GM12891 (cell line): ENCODE results near the gene PPM1E. TPM values are rescaled to one million over a fixed set of nuclear protein-coding genes. Genes with fewer than 3 reads are reported as not detected.

Source experiments
- DNase-seq: peaks from one replicate; pipeline ENCODE4 v3.0.0; 2011; ENCODE audit warnings: low spot score; ENCODE audit not compliant: insufficient read length
- FAIRE-seq: peaks from 2 replicates; lab custom pipeline; 2011; peaks lifted over from hg19 to GRCh38; lab: Jason Lieb, UNC
- PAX5 ChIP-seq: IDR thresholded peaks from 2 replicates; pipeline ENCODE4 v1.6.1; 2011; ENCODE audit warnings: low read length, moderate library complexity, mild to moderate bottlenecking; ENCODE audit not compliant: insufficient read depth, severe bottlenecking
- POLR2A ChIP-seq: IDR thresholded peaks from 2 replicates; pipeline ENCODE4 v1.6.1; 2011; ENCODE audit warnings: low read depth, low read length, control low read depth
- POLR2AphosphoS5 ChIP-seq: IDR thresholded peaks from 2 replicates; pipeline ENCODE4 v1.6.1; 2011; ENCODE audit warnings: low read depth, low read length, control low read depth
- POU2F2 ChIP-seq: IDR thresholded peaks from 2 replicates; pipeline ENCODE4 v1.6.1; 2011; ENCODE audit warnings: low read depth, mild to moderate bottlenecking, control low read depth, low read length, moderate library complexity
- SPI1 ChIP-seq: IDR thresholded peaks from 2 replicates; pipeline ENCODE4 v1.6.1; 2011; ENCODE audit warnings: low read depth, low read length, control low read depth
- TAF1 ChIP-seq: IDR thresholded peaks from 2 replicates; pipeline ENCODE4 v1.6.1; 2011; ENCODE audit warnings: low read depth, low read length, control low read depth
- polyA plus RNA-seq: library from polyadenylated mRNA; unstranded; fragments of >200 nt; gene quantifications from one replicate; pipeline ENCODE4 v1.2.1, GENCODE V29; 2012; ENCODE audit warnings: low read depth, missing spikeins, inconsistent platforms; ENCODE audit not compliant: missing spikeins

PPM1E gene
- polyA plus RNA-seq, result 0.06 TPM

GRCh38 chr17:58755577-58756245 is at the start of gene PPM1E:
Gene PPM1E (plus strand): TSS chr17:58755854.
- no peak for TF ChIP-seq POLR2A
- TF ChIP-seq POLR2AphosphoS5, result no peak
- no peak for TF ChIP-seq SPI1
- TF ChIP-seq PAX5, result no peak
- TF ChIP-seq POU2F2, result no peak
- TF ChIP-seq TAF1, result no peak
- DNase-seq (peak; percentile 78), FAIRE-seq (peak; percentile 93)

GRCh38 chr17:58706351-58707140 is 49.1 kb upstream of the PPM1E start:
- peak; percentile 51 for FAIRE-seq
- TF ChIP-seq TAF1 (no peak), SPI1 (peak; percentile 68)

GRCh38 chr17:58710948-58711552 is 44.6 kb upstream of the PPM1E start:
- FAIRE-seq (no peak), DNase-seq (no peak)
- TF ChIP-seq SPI1 (no peak), PAX5 (no peak), POU2F2 (no peak), TAF1 (no peak), POLR2A (no peak), POLR2AphosphoS5 (no peak)

More at GRCh38 chr17:58706351-58707140, 49.1 kb upstream of the PPM1E start:
- DNase-seq, result no peak

- DNase-seq (no peak), FAIRE-seq (no peak)
- TF ChIP-seq POU2F2 (no peak), PAX5 (no peak), POLR2A (no peak), SPI1 (no peak), TAF1 (no peak), POLR2AphosphoS5 (no peak)
Measured at GRCh38 chr17:58722274-58722673, 33.4 kb upstream of the PPM1E start.

- peak; percentile 43 for FAIRE-seq
- no peak for DNase-seq
- TF ChIP-seq PAX5 (no peak), POLR2AphosphoS5 (no peak), POU2F2 (no peak), POLR2A (no peak), SPI1 (no peak), TAF1 (no peak)
Measured at GRCh38 chr17:58722696-58723095, 33.0 kb upstream of the PPM1E start.

GRCh38 chr17:58728798-58729197 is 26.9 kb upstream of the PPM1E start:
- FAIRE-seq, result peak; percentile 5

GRCh38 chr17:58730937-58731336 is 24.7 kb upstream of the PPM1E start:
- TF ChIP-seq POLR2AphosphoS5 (no peak), TAF1 (no peak), POLR2A (no peak), POU2F2 (no peak), SPI1 (no peak), PAX5 (no peak)
- no peak for DNase-seq
- FAIRE-seq, result no peak

More at GRCh38 chr17:58728798-58729197, 26.9 kb upstream of the PPM1E start:
- DNase-seq, result no peak
- TF ChIP-seq TAF1 (no peak), POLR2A (no peak), PAX5 (no peak), POLR2AphosphoS5 (no peak), POU2F2 (no peak), SPI1 (no peak)

- FAIRE-seq (no peak), DNase-seq (no peak)
- TF ChIP-seq POLR2A, result no peak
- TF ChIP-seq SPI1, result no peak
- TF ChIP-seq POLR2AphosphoS5, result no peak
- TF ChIP-seq TAF1, result no peak
- no peak for TF ChIP-seq POU2F2
- no peak for TF ChIP-seq PAX5
Measured at GRCh38 chr17:58734040-58734439, 21.6 kb upstream of the PPM1E start.

GRCh38 chr17:58734811-58735210 is 20.8 kb upstream of the PPM1E start:
- DNase-seq (no peak), FAIRE-seq (no peak)
- no peak for TF ChIP-seq POLR2A
- TF ChIP-seq POLR2AphosphoS5, result no peak
- TF ChIP-seq PAX5, result no peak
- TF ChIP-seq SPI1, result no peak
- TF ChIP-seq POU2F2, result no peak
- no peak for TF ChIP-seq TAF1
